Panc1 (cell line): Measurements from ENCODE around the gene NT5DC1.

ENCODE experiments used
- SIN3A ChIP-seq: IDR thresholded peaks from 2 replicates; pipeline ENCODE4 v1.6.1; 2012; ENCODE audit warnings: low read depth, mild to moderate bottlenecking, low read length, moderate library complexity, borderline replicate concordance; ENCODE audit not compliant: insufficient read depth
- TF ChIP-seq, protein P1 (sequence below): fragments of 450-650 bp; IDR thresholded peaks from 2 replicates; pipeline ENCODE4 v1.5.1; 2017; ENCODE audit warnings: mild to moderate bottlenecking

GRCh38 chr6:116271149-116271708 lies 170.6 kb downstream of the NT5DC1 start:
- TF ChIP-seq, protein P1, sequence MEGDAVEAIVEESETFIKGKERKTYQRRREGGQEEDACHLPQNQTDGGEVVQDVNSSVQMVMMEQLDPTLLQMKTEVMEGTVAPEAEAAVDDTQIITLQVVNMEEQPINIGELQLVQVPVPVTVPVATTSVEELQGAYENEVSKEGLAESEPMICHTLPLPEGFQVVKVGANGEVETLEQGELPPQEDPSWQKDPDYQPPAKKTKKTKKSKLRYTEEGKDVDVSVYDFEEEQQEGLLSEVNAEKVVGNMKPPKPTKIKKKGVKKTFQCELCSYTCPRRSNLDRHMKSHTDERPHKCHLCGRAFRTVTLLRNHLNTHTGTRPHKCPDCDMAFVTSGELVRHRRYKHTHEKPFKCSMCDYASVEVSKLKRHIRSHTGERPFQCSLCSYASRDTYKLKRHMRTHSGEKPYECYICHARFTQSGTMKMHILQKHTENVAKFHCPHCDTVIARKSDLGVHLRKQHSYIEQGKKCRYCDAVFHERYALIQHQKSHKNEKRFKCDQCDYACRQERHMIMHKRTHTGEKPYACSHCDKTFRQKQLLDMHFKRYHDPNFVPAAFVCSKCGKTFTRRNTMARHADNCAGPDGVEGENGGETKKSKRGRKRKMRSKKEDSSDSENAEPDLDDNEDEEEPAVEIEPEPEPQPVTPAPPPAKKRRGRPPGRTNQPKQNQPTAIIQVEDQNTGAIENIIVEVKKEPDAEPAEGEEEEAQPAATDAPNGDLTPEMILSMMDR = no peak
- no peak for TF ChIP-seq SIN3A
